ENCODE results near the gene TEAD3.

TEAD3 gene

DNA sequence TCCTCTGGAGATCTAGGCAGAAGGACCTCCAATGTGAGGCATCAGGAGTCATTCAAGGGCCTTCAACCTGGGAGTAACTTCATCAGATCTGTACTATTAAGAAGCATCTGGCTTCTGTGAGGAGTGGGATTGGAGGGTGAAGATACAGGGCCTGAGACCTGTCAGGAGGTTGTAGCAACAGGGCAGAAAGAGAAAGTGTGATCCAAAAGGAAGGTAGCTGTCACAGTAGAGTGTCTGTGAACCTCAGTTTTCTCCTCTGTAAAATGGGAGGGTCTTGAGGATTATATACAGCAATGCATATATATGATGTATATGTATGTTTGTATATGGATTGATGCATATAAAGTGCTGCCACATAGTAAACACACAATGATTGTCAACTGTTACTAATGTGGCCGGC lies 31.2 kb downstream of the TEAD3 start:
- CTCF ChIA-PET, result interaction anchor here (0.7 to 3.2 kb wide), 8 partner anchors 12 to 172 kb away, joined by 3 to 22 read pairs (median 6); partner anchors contain the start of genes DEF6, FANCE and PPARD
- TF ChIP-seq, protein P1, sequence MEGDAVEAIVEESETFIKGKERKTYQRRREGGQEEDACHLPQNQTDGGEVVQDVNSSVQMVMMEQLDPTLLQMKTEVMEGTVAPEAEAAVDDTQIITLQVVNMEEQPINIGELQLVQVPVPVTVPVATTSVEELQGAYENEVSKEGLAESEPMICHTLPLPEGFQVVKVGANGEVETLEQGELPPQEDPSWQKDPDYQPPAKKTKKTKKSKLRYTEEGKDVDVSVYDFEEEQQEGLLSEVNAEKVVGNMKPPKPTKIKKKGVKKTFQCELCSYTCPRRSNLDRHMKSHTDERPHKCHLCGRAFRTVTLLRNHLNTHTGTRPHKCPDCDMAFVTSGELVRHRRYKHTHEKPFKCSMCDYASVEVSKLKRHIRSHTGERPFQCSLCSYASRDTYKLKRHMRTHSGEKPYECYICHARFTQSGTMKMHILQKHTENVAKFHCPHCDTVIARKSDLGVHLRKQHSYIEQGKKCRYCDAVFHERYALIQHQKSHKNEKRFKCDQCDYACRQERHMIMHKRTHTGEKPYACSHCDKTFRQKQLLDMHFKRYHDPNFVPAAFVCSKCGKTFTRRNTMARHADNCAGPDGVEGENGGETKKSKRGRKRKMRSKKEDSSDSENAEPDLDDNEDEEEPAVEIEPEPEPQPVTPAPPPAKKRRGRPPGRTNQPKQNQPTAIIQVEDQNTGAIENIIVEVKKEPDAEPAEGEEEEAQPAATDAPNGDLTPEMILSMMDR (IDR thresholded peaks at IDR 0.05; ENCODE audit: control extremely low read depth, extremely low read depth, low read depth, missing control alignments), result no peak
- no peak for DNase-seq (ENCODE audit: extremely low spot score)
- POLR2A ChIA-PET, result no interaction called here

DNA sequence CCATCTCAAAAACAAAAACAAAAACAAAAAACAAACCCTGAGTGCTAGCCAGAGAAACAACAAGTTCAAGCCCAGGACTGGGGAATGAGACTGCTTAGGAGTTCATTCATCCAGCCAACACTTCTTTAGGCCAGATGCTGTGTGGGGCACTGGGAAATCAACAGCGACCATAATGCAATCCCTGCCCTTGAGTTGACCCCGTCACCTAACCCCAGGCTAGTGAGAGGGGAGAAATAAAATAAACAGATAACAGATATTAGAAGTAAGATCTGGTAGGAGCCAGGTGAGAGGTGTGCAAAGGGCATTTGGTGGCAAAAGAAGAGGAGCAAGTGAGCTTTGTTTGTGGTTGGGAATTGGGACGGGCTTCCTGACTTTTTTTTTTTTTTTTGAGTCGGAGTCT lies 33.6 kb downstream of the TEAD3 start:
- TF ChIP-seq, protein P1 (IDR thresholded peaks at IDR 0.05; ENCODE audit: control extremely low read depth, extremely low read depth, low read depth, missing control alignments), result no peak
- CTCF ChIA-PET, result interaction anchor here (1.0 to 1.8 kb wide), 2 partner anchors 11 to 136 kb away, joined by 3 to 4 read pairs; partner anchors contain the start of gene FANCE
- POLR2A ChIA-PET, result interaction anchor here (0.7 kb wide), 1 partner anchor 388 kb away, joined by 3 read pairs; no protein-coding TSS in a partner anchor
- DNase-seq (ENCODE audit: extremely low spot score), result no peak

DNA sequence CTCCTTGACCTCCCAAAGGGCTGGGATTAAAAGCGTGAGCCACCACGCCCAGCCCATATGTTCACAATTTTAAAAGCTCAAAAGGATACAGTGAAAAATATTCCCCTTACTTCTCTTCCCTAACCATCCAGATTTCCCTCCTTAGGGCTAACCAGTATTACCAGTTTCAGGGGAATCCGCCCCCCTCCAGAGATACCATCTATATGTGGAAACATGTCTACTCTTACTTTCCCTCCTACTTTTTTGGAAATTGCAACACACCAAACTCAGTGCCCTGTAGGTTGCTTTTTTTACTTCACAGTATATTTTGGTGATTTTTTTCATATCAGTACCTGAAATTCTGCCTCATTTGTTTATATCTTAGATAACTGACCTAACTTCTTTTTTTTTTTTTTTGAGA lies 35.6 kb downstream of the TEAD3 start:
- CTCF ChIA-PET, result interaction anchor here (1.0 to 2.3 kb wide), 2 partner anchors 10 to 12 kb away, joined by 3 to 5 read pairs; no protein-coding TSS in a partner anchor

DNA sequence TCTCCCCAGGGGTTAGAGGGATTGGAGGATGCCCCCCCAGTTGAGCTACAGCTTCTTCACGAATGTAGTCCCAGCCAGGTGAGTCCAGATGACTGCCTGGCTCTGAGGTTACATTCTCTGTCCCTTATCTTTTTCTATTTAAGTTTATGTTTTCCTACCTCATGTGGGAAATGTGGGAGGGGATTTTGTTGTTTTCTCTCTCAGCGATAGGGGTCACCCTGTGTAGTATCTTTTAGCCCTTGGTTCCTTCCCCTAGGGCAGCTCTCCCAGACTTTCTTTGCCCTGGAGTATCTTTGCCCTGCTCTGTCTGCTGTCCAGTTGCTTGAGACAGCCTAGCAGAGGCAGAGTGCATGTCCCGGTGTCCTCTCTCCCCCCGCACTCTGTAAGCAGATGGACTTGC lies 39.0 kb downstream of the TEAD3 start:
- ChIA-PET POLR2A (no interaction called here), CTCF (interaction anchor here (0.9 to 1.6 kb wide), 5 partner anchors 9 to 162 kb away, joined by 3 to 17 read pairs (median 4); partner anchors contain the start of gene RPL10A)
- no peak for DNase-seq (ENCODE audit: extremely low spot score)
- TF ChIP-seq, protein P1 (IDR thresholded peaks at IDR 0.05; ENCODE audit: control extremely low read depth, extremely low read depth, low read depth, missing control alignments), result no peak

More for the DNA sequence above, 35.6 kb downstream of the TEAD3 start:
- TF ChIP-seq, protein P1 (IDR thresholded peaks at IDR 0.05; ENCODE audit: control extremely low read depth, extremely low read depth, low read depth, missing control alignments), result no peak
- POLR2A ChIA-PET, result no interaction called here
- DNase-seq (ENCODE audit: extremely low spot score), result no peak

DNA sequence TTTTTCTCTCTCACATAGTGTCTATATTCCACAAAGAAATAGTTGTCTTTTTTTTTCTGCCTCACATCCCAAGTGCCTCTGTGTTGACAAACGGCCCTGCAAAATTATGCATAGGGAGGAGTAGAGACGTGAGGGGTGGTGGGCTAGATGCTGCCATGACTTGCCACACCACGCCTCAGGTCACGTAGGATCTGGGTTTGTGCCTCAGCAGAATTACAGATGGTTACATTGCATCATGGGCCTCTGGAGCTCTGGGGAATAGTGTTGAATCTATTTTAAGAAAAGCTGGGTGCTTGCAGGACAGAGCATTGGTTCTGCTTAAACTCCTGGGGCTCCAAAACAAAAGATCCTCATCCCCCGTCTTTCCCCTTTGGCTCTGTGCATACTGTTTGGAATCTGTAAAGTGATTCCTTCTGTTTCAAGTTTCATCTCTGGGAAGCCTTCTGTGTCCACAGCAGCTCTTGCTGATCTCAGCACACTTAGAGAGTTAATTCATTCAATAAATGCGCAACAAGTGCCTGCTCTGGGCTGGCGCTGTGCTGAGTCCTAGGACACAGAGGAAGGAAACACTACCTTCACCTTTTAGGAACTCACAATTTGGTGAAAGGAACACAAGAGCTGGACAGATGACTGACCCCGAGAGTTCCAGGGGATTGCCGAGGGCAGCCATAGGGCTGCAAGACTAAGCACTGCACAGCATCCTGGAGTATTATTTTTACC lies 42.3 kb downstream of the TEAD3 start:
- ChIA-PET POLR2A (interaction anchor here (0.6 kb wide), 1 partner anchor 14 kb away, joined by 3 read pairs; the partner anchor contains the start of gene RPL10A), CTCF (interaction anchor here (1.5 to 12.5 kb wide), 3 partner anchors 14 to 157 kb away, joined by 10 to 213 read pairs (median 98); partner anchors contain the start of genes DEF6, PPARD and RPL10A)
- no peak for DNase-seq (ENCODE audit: extremely low spot score)
- TF ChIP-seq, protein P1 (IDR thresholded peaks at IDR 0.05; ENCODE audit: control extremely low read depth, extremely low read depth, low read depth, missing control alignments), result no peak

DNA sequence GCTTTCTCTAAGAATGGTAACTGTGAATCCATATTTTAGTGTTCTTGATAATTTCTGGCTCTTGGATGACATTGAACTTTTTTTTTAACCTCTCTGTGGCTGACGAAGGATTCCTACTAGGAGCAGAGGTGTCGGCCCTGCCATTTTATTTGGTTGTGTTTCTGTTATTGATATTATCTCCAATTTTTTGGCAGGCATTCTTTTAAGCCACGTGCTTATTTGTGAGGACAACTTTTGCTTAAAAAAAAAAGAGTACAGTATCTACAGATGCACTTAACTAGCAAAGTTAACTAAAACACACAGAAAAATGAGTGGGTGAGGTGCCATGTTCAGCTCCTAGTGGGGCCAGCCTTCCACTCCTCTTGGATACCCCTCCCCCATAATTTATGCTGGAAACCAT lies 43.6 kb downstream of the TEAD3 start:
- ChIA-PET POLR2A (no interaction called here), CTCF (interaction anchor here (0.9 to 12.5 kb wide), 4 partner anchors 12 to 284 kb away, joined by 3 to 213 read pairs (median 50); partner anchors contain the start of genes DEF6 and PPARD)
- TF ChIP-seq, protein P1 (IDR thresholded peaks at IDR 0.05; ENCODE audit: control extremely low read depth, extremely low read depth, low read depth, missing control alignments), result no peak
- DNase-seq (ENCODE audit: extremely low spot score), result no peak

Measured in GM10248 (cell line).